IMR-90 (cell line): ENCODE measurements around the gene PPP6R1. TPM values are rescaled to one million over a fixed set of nuclear protein-coding genes. Genes with fewer than 3 reads are reported as not detected.

Experiments
- ATAC-seq: fragments of 200-7000 bp; cut with Tn5 transposase; 2 replicates; pipeline ENCODE4 v1.9.1; 2020; ENCODE audit warnings: low read depth, mild to moderate bottlenecking, moderate library complexity
- BruUV-seq: library from RNA; stranded (reverse); fragments of 400-500 nt; replicated peaks from 2 replicates; lab custom pipeline; 2021; lab: Mats Ljungman, UMichigan
- CTCF ChIA-PET: fragments of 300-600 bp; formaldehyde crosslinking; extraction: SDS; loops from one replicate; lab custom pipeline; 2021; ENCODE audit warnings: antibody characterized with exemption; lab: Yijun Ruan, JAX
- POLR2A ChIA-PET: fragments of 300-600 bp; sonication (Branson Sonifier 250); formaldehyde crosslinking; loops from one replicate; lab custom pipeline; 2022; ENCODE audit warnings: antibody characterized with exemption; ENCODE audit not compliant: unreplicated experiment; lab: Charles Lee
- DNase-seq: peaks from one replicate; pipeline ENCODE4 v3.0.0; 2013
- H2AFZ ChIP-seq: replicated peaks from 2 replicates; pipeline ENCODE3; 2013; ENCODE audit warnings: low read length, mild to moderate bottlenecking; ENCODE audit not compliant: poor library complexity
- H2AK5ac ChIP-seq: 2 replicates; pipeline ENCODE4 v1.6.1; 2013; ENCODE audit warnings: low read depth, low read length, inconsistent platforms
- H2AK9ac ChIP-seq: replicated peaks from 2 replicates; pipeline ENCODE3; 2013; ENCODE audit warnings: mild to moderate bottlenecking, low read depth, low read length, moderate library complexity; ENCODE audit not compliant: poor library complexity
- H2BK120ac ChIP-seq: 2 replicates; pipeline ENCODE4 v1.6.1; 2013; ENCODE audit warnings: low read depth, low read length, inconsistent platforms
- H2BK15ac ChIP-seq: 3 replicates; pipeline ENCODE4 v1.6.1; 2013; ENCODE audit warnings: low read depth, low read length, inconsistent platforms
- H2BK20ac ChIP-seq: 2 replicates; pipeline ENCODE4 v1.6.1; 2013; ENCODE audit warnings: low read depth, mild to moderate bottlenecking, inconsistent platforms, low read length, moderate library complexity
- H2BK5ac ChIP-seq: 2 replicates; pipeline ENCODE4 v1.6.1; 2013; ENCODE audit warnings: mild to moderate bottlenecking, low read depth, low read length, inconsistent platforms; ENCODE audit not compliant: poor library complexity, severe bottlenecking
- H3K14ac ChIP-seq: replicated peaks from 2 replicates; pipeline ENCODE4 v1.6.1; 2013; ENCODE audit warnings: low read depth, low read length, inconsistent platforms
- H3K18ac ChIP-seq: 2 replicates; pipeline ENCODE4 v1.6.1; 2013; ENCODE audit warnings: low read depth, low read length, control low read depth
- H3K23ac ChIP-seq: 2 replicates; pipeline ENCODE4 v1.6.1; 2013; ENCODE audit warnings: low read depth, low read length, inconsistent platforms
- H3K27ac ChIP-seq: 2 replicates; pipeline ENCODE4 v1.5.1; 2013; ENCODE audit warnings: mild to moderate bottlenecking, control low read depth, low read length; ENCODE audit not compliant: insufficient read depth
- H3K27me3 ChIP-seq: 2 replicates; pipeline ENCODE4 v1.6.1; 2013; ENCODE audit warnings: low read length; ENCODE audit not compliant: control insufficient read depth, insufficient read depth
- H3K36me3 ChIP-seq: 2 replicates; pipeline ENCODE4 v1.6.1; 2013; ENCODE audit warnings: low read length, mixed read lengths; ENCODE audit not compliant: control insufficient read depth, insufficient read depth
- H3K4ac ChIP-seq: 2 replicates; pipeline ENCODE4 v1.6.1; 2013; ENCODE audit warnings: low read depth, low read length, inconsistent platforms
- H3K4me1 ChIP-seq: 2 replicates; pipeline ENCODE4 v1.6.1; 2013; ENCODE audit warnings: low read length, mixed read lengths; ENCODE audit not compliant: control insufficient read depth, insufficient read depth
- H3K4me2 ChIP-seq: 2 replicates; pipeline ENCODE4 v1.6.1; 2013; ENCODE audit warnings: low read depth, mild to moderate bottlenecking, control low read depth, low read length, moderate library complexity
- H3K4me3 ChIP-seq: 2 replicates; pipeline ENCODE4 v1.5.1; 2013; ENCODE audit warnings: low read depth, mild to moderate bottlenecking, control low read depth, low read length, moderate library complexity; ENCODE audit not compliant: insufficient read depth
- H3K56ac ChIP-seq: 2 replicates; pipeline ENCODE4 v1.6.1; 2013; ENCODE audit warnings: low read length, inconsistent platforms; ENCODE audit not compliant: insufficient read depth; ENCODE audit errors: extremely low read depth
- H3K79me1 ChIP-seq, 2 experiments: 2 replicates each; pipeline ENCODE4 v1.6.1; 2013; ENCODE audit warnings: low read length in 2 of 2, inconsistent platforms in 1 of 2, low read depth in 1 of 2
- H3K9ac ChIP-seq: 2 replicates; pipeline ENCODE4 v1.6.1; 2013; ENCODE audit warnings: low read depth, low read length, control low read depth
- H3K9me1 ChIP-seq: 2 replicates; pipeline ENCODE4 v1.6.1; 2013; ENCODE audit warnings: low read length, inconsistent platforms; ENCODE audit not compliant: insufficient read depth
- H3K9me3 ChIP-seq: 2 replicates; pipeline ENCODE4 v1.6.1; 2013; ENCODE audit warnings: low read length; ENCODE audit not compliant: control insufficient read depth, insufficient read depth
- H4K20me1 ChIP-seq: 2 replicates; pipeline ENCODE4 v1.6.1; 2013; ENCODE audit warnings: low read length, inconsistent platforms; ENCODE audit not compliant: insufficient read depth
- H4K5ac ChIP-seq: 2 replicates; pipeline ENCODE4 v1.6.1; 2013; ENCODE audit warnings: mild to moderate bottlenecking, low read depth, low read length, control low read depth
- H4K8ac ChIP-seq, 2 experiments: 2 replicates each; pipeline ENCODE4 v1.6.1; 2013; ENCODE audit warnings: low read depth in 2 of 2, low read length in 2 of 2, control low read depth in 1 of 2, inconsistent platforms in 1 of 2
- H4K91ac ChIP-seq: 2 replicates; pipeline ENCODE4 v1.6.1; 2013; ENCODE audit warnings: low read depth, low read length, inconsistent platforms; ENCODE audit not compliant: insufficient read depth
- BHLHE40 ChIP-seq: fragments of 150-350 bp; IDR thresholded peaks from 2 replicates; pipeline ENCODE4 v1.6.1; 2016; ENCODE audit warnings: mild to moderate bottlenecking, low read depth, low read length
- CEBPB ChIP-seq: IDR thresholded peaks from 2 replicates; pipeline ENCODE4 v1.6.1; 2012; ENCODE audit warnings: low read depth, low read length, improper control_type of control experiment
- CHD1 ChIP-seq: IDR thresholded peaks from 2 replicates; pipeline ENCODE4 v1.6.1; 2012; ENCODE audit warnings: low read depth, low read length, improper control_type of control experiment
- CTCF ChIP-seq: conservative IDR thresholded peaks from 2 replicates; pipeline ENCODE4 v1.5.1; 2012; ENCODE audit warnings: mild to moderate bottlenecking, low read depth, low read length, improper control_type of control experiment
- ELK1 ChIP-seq: fragments of 150-350 bp; IDR thresholded peaks from 2 replicates; pipeline ENCODE4 v1.6.1; 2016; ENCODE audit warnings: low read depth, mild to moderate bottlenecking, low read length, moderate library complexity, borderline replicate concordance
- MAFK ChIP-seq: IDR thresholded peaks from 2 replicates; pipeline ENCODE4 v1.6.1; 2012; ENCODE audit warnings: low read depth, low read length, improper control_type of control experiment
- MXI1 ChIP-seq: IDR thresholded peaks from 2 replicates; pipeline ENCODE4 v1.6.1; 2012; ENCODE audit warnings: low read depth, mild to moderate bottlenecking, low read length, moderate library complexity, borderline replicate concordance
- NFE2L2 ChIP-seq: fragments of 150-350 bp; IDR thresholded peaks from 2 replicates; pipeline ENCODE4 v1.6.1; 2016; ENCODE audit warnings: low read depth, mild to moderate bottlenecking, low read length
- POLR2A ChIP-seq: IDR thresholded peaks from 2 replicates; pipeline ENCODE4 v1.6.1; 2012; ENCODE audit warnings: mild to moderate bottlenecking, low read depth, low read length
- RAD21 ChIP-seq: IDR thresholded peaks from 2 replicates; pipeline ENCODE4 v1.6.1; 2012; ENCODE audit warnings: low read length, improper control_type of control experiment
- RCOR1 ChIP-seq: IDR thresholded peaks from 2 replicates; pipeline ENCODE4 v1.6.1; 2012; ENCODE audit warnings: mild to moderate bottlenecking, low read length, improper control_type of control experiment; ENCODE audit not compliant: insufficient replicate concordance
- RFX5 ChIP-seq: IDR thresholded peaks from 2 replicates; pipeline ENCODE4 v1.8.0; 2012; ENCODE audit warnings: low read depth, mild to moderate bottlenecking, low read length, moderate library complexity
- SMC3 ChIP-seq: fragments of 150-350 bp; IDR thresholded peaks from 2 replicates; pipeline ENCODE4 v1.6.1; 2016; ENCODE audit warnings: low read depth, mild to moderate bottlenecking, antibody characterized with exemption, low read length, moderate library complexity
- USF2 ChIP-seq: fragments of 150-350 bp; IDR thresholded peaks from 2 replicates; pipeline ENCODE4 v1.6.1; 2017; ENCODE audit warnings: mild to moderate bottlenecking, antibody characterized with exemption, low read length, low read depth
- WGBS, 2 experiments: methylation state at CpG; one replicate each; pipeline versions ENCODE4 v1.1.5 to v1.1.7; 2013; ENCODE audit warnings: missing lambda C conversion rate in 2 of 2; ENCODE audit not compliant: insufficient read length in 1 of 2; ENCODE audit errors: extremely low coverage in 2 of 2; 5-methylcytosine and 5-hydroxymethylcytosine counted together
- dilution Hi-C: fragments of 300-500 bp; cut with HindIII; formaldehyde crosslinking; loops from one replicate; pipeline ENCODE4 v1.14.3; 2018; ENCODE audit warnings: low sequenced_read_pairs; ENCODE audit not compliant: unreplicated experiment
- in situ Hi-C: fragments of 300-500 bp; cut with MboI; formaldehyde crosslinking; loops from 3 replicates; pipeline ENCODE4 v1.14.3; 2019; ENCODE audit warnings: low sequenced_read_pairs, inconsistent platforms, mixed read lengths
- intact Hi-C: fragments of 100-400 bp; cut with micrococcal nuclease; formaldehyde crosslinking; loops from 2 replicates; pipeline ENCODE4 v1.10.0; 2022
- polyA plus RNA-seq, 3 experiments: library from polyadenylated mRNA; depleted of rRNA; stranded (reverse); fragments of >200 nt; gene quantifications; 2 replicates each; pipeline ENCODE4 v1.2.3, GENCODE V29; 2012; ENCODE audit warnings: low replicate concordance in 1 of 3
- total RNA-seq: library from RNA; depleted of rRNA; stranded (reverse); fragments of >200 nt; gene quantifications from 2 replicates; pipeline ENCODE4 v1.2.3, GENCODE V29; 2012

PPP6R1 gene
- total and polyA plus RNA-seq, 2 of the 4 experiments (the other 2 are of a cell fraction), result 19.9 to 50.2 TPM

- intact Hi-C loops (no loop called here), dilution Hi-C loops (no loop called here), in situ Hi-C loops (no loop called here)
- 86% methylated on average over 9 of the region's 10 CpGs; no CpG with 5 or more reads in 1 of the 2 experiments for WGBS, 2 experiments
- no peak for DNase-seq
- H3K27me3 ChIP-seq, result peaks cover 2% of the 10 kb centered on the region
- no TSS peak for BruUV-seq
- H2AK9ac ChIP-seq, result no peak overlapping the region
- H3K27ac ChIP-seq, result no peak overlapping the region
- no peak overlapping the region for H2BK120ac ChIP-seq
- H3K4me1 ChIP-seq, result no peaks in the 10 kb centered on the region
- TF ChIP-seq CHD1, result no peak
- no peak for TF ChIP-seq RFX5
- no peak for TF ChIP-seq NFE2L2
- TF ChIP-seq POLR2A, result no peak
- TF ChIP-seq MXI1, result no peak
- no peak for TF ChIP-seq CEBPB
- TF ChIP-seq USF2, result no peak
- no peak for TF ChIP-seq MAFK
- TF ChIP-seq SMC3, result no peak
- TF ChIP-seq RAD21, result no peak
- no peak for TF ChIP-seq BHLHE40
- no peak for TF ChIP-seq CTCF
- no peak for TF ChIP-seq RCOR1
- no peak for TF ChIP-seq ELK1
- CTCF ChIA-PET, result no interaction called here
- no peak overlapping the region for H2BK20ac ChIP-seq
- no peaks in the 10 kb centered on the region for H3K9me3 ChIP-seq
- no peak overlapping the region for H2BK15ac ChIP-seq
- H3K4me2 ChIP-seq, result no peak overlapping the region
- H3K23ac ChIP-seq, result no peak overlapping the region
- no peak overlapping the region for H2AK5ac ChIP-seq
- no peak overlapping the region for H3K4me3 ChIP-seq
- H2BK5ac ChIP-seq, result no peak overlapping the region
- H3K4ac ChIP-seq, result no peak overlapping the region
- H3K36me3 ChIP-seq, result no peaks in the 10 kb centered on the region
- POLR2A ChIA-PET, result no interaction called here
- ATAC-seq, result no peak
- H3K56ac ChIP-seq, result no peak overlapping the region
- H4K8ac ChIP-seq, result no peak overlapping the region
- H3K14ac ChIP-seq, result no peak overlapping the region
- no peak overlapping the region for H4K91ac ChIP-seq
- no peak overlapping the region for H3K9ac ChIP-seq
- H3K9me1 ChIP-seq, result no peaks in the 10 kb centered on the region; the same call in 1 of the 2 replicates
- H3K18ac ChIP-seq, result no peak overlapping the region
- H4K5ac ChIP-seq, result no peak overlapping the region
- no peaks in the 10 kb centered on the region for H3K79me1 ChIP-seq
- no peaks in the 10 kb centered on the region for H4K20me1 ChIP-seq
- no peak overlapping the region for H2AFZ ChIP-seq
Measured at GRCh38 chr19:55196803-55197202, 62.0 kb downstream of the PPP6R1 start.
